TTC549 (cell line): ENCODE data around the gene STRADA.
A peak's percentile ranks its signal among the peaks of the same experiment; 100 is the strongest.

Experiments
- FAIRE-seq: peaks from 2 replicates; lab custom pipeline; 2012; peaks lifted over from hg19 to GRCh38; lab: Jason Lieb, UNC

Gene STRADA

GRCh38 chr17:63741408-63742173 is at the start of gene STRADA:
Gene STRADA (minus strand): TSS chr17:63741799. CDS start chr17:63728369, 13,430 bp downstream.
- no peak for FAIRE-seq

GRCh38 chr17:63790057-63790456 is 48.5 kb upstream of the STRADA start:
- no peak for FAIRE-seq

GRCh38 chr17:63786971-63787711 is 45.5 kb upstream of the STRADA start:
- no peak for FAIRE-seq

GRCh38 chr17:63786117-63786516 is 44.5 kb upstream of the STRADA start:
- FAIRE-seq, result no peak

GRCh38 chr17:63785556-63785955 is 44.0 kb upstream of the STRADA start:
- FAIRE-seq, result no peak

- FAIRE-seq, result no peak
These were observed 41.9 kb upstream of the STRADA start for GRCh38 chr17:63783522-63783921.

- no peak for FAIRE-seq
These were observed 39.3 kb upstream of the STRADA start for GRCh38 chr17:63780928-63781327.

GRCh38 chr17:63780507-63780906 is 38.9 kb upstream of the STRADA start:
- FAIRE-seq, result no peak

GRCh38 chr17:63775420-63775819 is 33.8 kb upstream of the STRADA start:
- FAIRE-seq, result no peak

GRCh38 chr17:63774969-63775265 is 33.3 kb upstream of the STRADA start:
- FAIRE-seq, result no peak

- FAIRE-seq, result no peak
These were observed 32.8 kb upstream of the STRADA start, which contains the start of gene DDX42 for GRCh38 chr17:63774141-63774968. Gene DDX42 (plus strand): TSS chr17:63774170. CDS start chr17:63787050, 12,880 bp downstream.

- FAIRE-seq, result peak; percentile 95
These were observed 31.9 kb upstream of the STRADA start, which contains the start of gene CCDC47 for GRCh38 chr17:63773272-63774140. Gene CCDC47 (minus strand): TSS chr17:63773597. CDS start chr17:63766175, 7,422 bp downstream.

GRCh38 chr17:63772801-63773271 is 31.2 kb upstream of the STRADA start:
- FAIRE-seq, result no peak

GRCh38 chr17:63768433-63768832 is 26.8 kb upstream of the STRADA start:
- no peak for FAIRE-seq

- no peak for FAIRE-seq
These were observed 25.2 kb upstream of the STRADA start for GRCh38 chr17:63766754-63767153.

- FAIRE-seq, result no peak
These were observed 23.1 kb upstream of the STRADA start for GRCh38 chr17:63764716-63765115.

GRCh38 chr17:63762161-63763078 is 20.8 kb upstream of the STRADA start:
- no peak for FAIRE-seq

- no peak for FAIRE-seq
These were observed 19.4 kb upstream of the STRADA start for GRCh38 chr17:63760771-63761539.

GRCh38 chr17:63758428-63758827 is 16.8 kb upstream of the STRADA start:
- no peak for FAIRE-seq

- FAIRE-seq, result no peak
These were observed 12.4 kb upstream of the STRADA start for GRCh38 chr17:63754046-63754445.
